Central memory CD8-positive, alpha-beta T cell (primary cell): ENCODE results near the gene PDZD2.

ENCODE experiments used
- ATAC-seq: fragments of 150-1000 bp; cut with Tn5 transposase; replicated peaks from 2 replicates; pipeline ENCODE4 v1.10.0; 2022; ENCODE audit warnings: mild to moderate bottlenecking, moderate FRiP score, moderate number of reproducible peaks; ENCODE audit not compliant: poor library complexity, severe bottlenecking; ENCODE audit errors: extremely low read depth
- DNase-seq, 2 donors: peaks; one replicate each; pipeline ENCODE4 v3.0.0; 2021; ENCODE audit warnings: low spot score in 2 of 2
- H3K27ac Mint-ChIP-seq: one replicate; pipeline ENCODE4 v1.8.0; 2022; ENCODE audit warnings: low read depth, mild to moderate bottlenecking, moderate library complexity, mixed read lengths
- H3K27me3 Mint-ChIP-seq: one replicate; pipeline ENCODE4 v1.8.0; 2022; ENCODE audit warnings: mixed read lengths
- H3K36me3 Mint-ChIP-seq: one replicate; pipeline ENCODE4 v1.8.0; 2022; ENCODE audit warnings: mild to moderate bottlenecking, moderate library complexity, mixed read lengths; ENCODE audit not compliant: insufficient read depth
- H3K4me1 Mint-ChIP-seq: one replicate; pipeline ENCODE4 v1.8.0; 2022; ENCODE audit warnings: mixed read lengths
- H3K4me3 Mint-ChIP-seq: one replicate; pipeline ENCODE4 v1.8.0; 2022; ENCODE audit warnings: mild to moderate bottlenecking, moderate library complexity, mixed read lengths
- H3K9me3 Mint-ChIP-seq: one replicate; pipeline ENCODE4 v1.8.0; 2022; ENCODE audit warnings: mixed read lengths

PDZD2 gene

GRCh38 chr5:32020271-32020670, 381.3 kb downstream of the PDZD2 start:
- ATAC-seq, result peak; percentile 53
- Mint-ChIP-seq H3K36me3 (peaks cover 2% of the 10 kb centered on the region), H3K27me3 (peaks cover 22% of the 10 kb centered on the region), H3K4me3 (peak overlapping the region; percentile 57), H3K9me3 (no peaks in the 10 kb centered on the region), H3K4me1 (peaks cover 8% of the 10 kb centered on the region), H3K27ac (no peak overlapping the region)
- no peak for DNase-seq

GRCh38 chr5:32020946-32021345, 382.0 kb downstream of the PDZD2 start:
- H3K27ac Mint-ChIP-seq, result no peak overlapping the region
- H3K36me3 Mint-ChIP-seq, result peaks cover 2% of the 10 kb centered on the region
- H3K4me3 Mint-ChIP-seq, result peak overlapping the region; percentile 57
- no peaks in the 10 kb centered on the region for H3K9me3 Mint-ChIP-seq
- ATAC-seq, result no peak
- DNase-seq, result no peak
- H3K4me1 Mint-ChIP-seq, result peaks cover 8% of the 10 kb centered on the region
- H3K27me3 Mint-ChIP-seq, result peaks cover 15% of the 10 kb centered on the region

GRCh38 chr5:32021771-32022170, 382.8 kb downstream of the PDZD2 start:
- peaks cover 8% of the 10 kb centered on the region for H3K4me1 Mint-ChIP-seq
- H3K9me3 Mint-ChIP-seq, result no peaks in the 10 kb centered on the region
- ATAC-seq (no peak), DNase-seq (no peak)
- peaks cover 8% of the 10 kb centered on the region for H3K27me3 Mint-ChIP-seq
- peaks cover 2% of the 10 kb centered on the region for H3K36me3 Mint-ChIP-seq
- H3K27ac Mint-ChIP-seq, result peak overlapping the region; percentile 41
- peak overlapping the region; percentile 25 for H3K4me3 Mint-ChIP-seq

- no peak overlapping the region for H3K4me3 Mint-ChIP-seq
- H3K27ac Mint-ChIP-seq, result no peak overlapping the region
- peaks cover 8% of the 10 kb centered on the region for H3K27me3 Mint-ChIP-seq
- no peak for DNase-seq
- ATAC-seq, result no peak
- peaks cover 2% of the 10 kb centered on the region for H3K36me3 Mint-ChIP-seq
- H3K4me1 Mint-ChIP-seq, result peaks cover 4% of the 10 kb centered on the region
- H3K9me3 Mint-ChIP-seq, result no peaks in the 10 kb centered on the region
Measured at GRCh38 chr5:32022638-32023037, 383.7 kb downstream of the PDZD2 start.

- ATAC-seq (no peak), DNase-seq (no peak)
- Mint-ChIP-seq H3K4me1 (no peaks in the 10 kb centered on the region), H3K36me3 (peaks cover 2% of the 10 kb centered on the region), H3K27ac (no peak overlapping the region), H3K27me3 (peaks cover 8% of the 10 kb centered on the region), H3K4me3 (no peak overlapping the region), H3K9me3 (no peaks in the 10 kb centered on the region)
Measured at GRCh38 chr5:32023816-32024215, 384.9 kb downstream of the PDZD2 start.

GRCh38 chr5:32024751-32025150, 385.8 kb downstream of the PDZD2 start:
- ATAC-seq, result no peak
- no peak for DNase-seq
- Mint-ChIP-seq H3K9me3 (no peaks in the 10 kb centered on the region), H3K4me3 (no peak overlapping the region), H3K27me3 (peaks cover 8% of the 10 kb centered on the region), H3K36me3 (peaks cover 2% of the 10 kb centered on the region), H3K4me1 (no peaks in the 10 kb centered on the region), H3K27ac (no peak overlapping the region)

GRCh38 chr5:32027093-32027716, 388.3 kb downstream of the PDZD2 start:
- Mint-ChIP-seq H3K27me3 (peaks cover 19% of the 10 kb centered on the region), H3K4me3 (no peak overlapping the region), H3K9me3 (no peaks in the 10 kb centered on the region), H3K27ac (no peak overlapping the region), H3K36me3 (peaks cover 3% of the 10 kb centered on the region), H3K4me1 (no peaks in the 10 kb centered on the region)
- ATAC-seq (no peak), DNase-seq (no peak)

GRCh38 chr5:32027717-32028458, 389.0 kb downstream of the PDZD2 start:
- Mint-ChIP-seq H3K27ac (no peak overlapping the region), H3K27me3 (peaks cover 19% of the 10 kb centered on the region), H3K9me3 (no peaks in the 10 kb centered on the region), H3K4me1 (peaks cover 1% of the 10 kb centered on the region), H3K4me3 (no peak overlapping the region), H3K36me3 (peaks cover 3% of the 10 kb centered on the region)
- ATAC-seq, result no peak
- DNase-seq, result no peak

- H3K27me3 Mint-ChIP-seq, result peaks cover 19% of the 10 kb centered on the region
- H3K4me1 Mint-ChIP-seq, result peaks cover 10% of the 10 kb centered on the region
- H3K27ac Mint-ChIP-seq, result no peak overlapping the region
- DNase-seq, result no peak
- H3K9me3 Mint-ChIP-seq, result no peaks in the 10 kb centered on the region
- peaks cover 3% of the 10 kb centered on the region for H3K36me3 Mint-ChIP-seq
- no peak overlapping the region for H3K4me3 Mint-ChIP-seq
- no peak for ATAC-seq
Measured at GRCh38 chr5:32029261-32029660, 390.3 kb downstream of the PDZD2 start.

GRCh38 chr5:32029781-32030180, 390.9 kb downstream of the PDZD2 start:
- DNase-seq, result no peak
- H3K4me1 Mint-ChIP-seq, result peaks cover 10% of the 10 kb centered on the region
- H3K27ac Mint-ChIP-seq, result no peak overlapping the region
- peaks cover 3% of the 10 kb centered on the region for H3K36me3 Mint-ChIP-seq
- H3K27me3 Mint-ChIP-seq, result peaks cover 16% of the 10 kb centered on the region
- ATAC-seq, result no peak
- no peaks in the 10 kb centered on the region for H3K9me3 Mint-ChIP-seq
- no peak overlapping the region for H3K4me3 Mint-ChIP-seq

- DNase-seq (no peak), ATAC-seq (no peak)
- no peak overlapping the region for H3K27ac Mint-ChIP-seq
- H3K27me3 Mint-ChIP-seq, result peaks cover 11% of the 10 kb centered on the region
- peaks cover 10% of the 10 kb centered on the region for H3K4me1 Mint-ChIP-seq
- H3K4me3 Mint-ChIP-seq, result no peak overlapping the region
- no peaks in the 10 kb centered on the region for H3K9me3 Mint-ChIP-seq
- peaks cover 3% of the 10 kb centered on the region for H3K36me3 Mint-ChIP-seq
Measured at GRCh38 chr5:32030222-32030621, 391.3 kb downstream of the PDZD2 start.

GRCh38 chr5:32030686-32031085, 391.8 kb downstream of the PDZD2 start:
- ATAC-seq (no peak), DNase-seq (no peak)
- no peak overlapping the region for H3K4me3 Mint-ChIP-seq
- peaks cover 10% of the 10 kb centered on the region for H3K4me1 Mint-ChIP-seq
- H3K27ac Mint-ChIP-seq, result no peak overlapping the region
- no peaks in the 10 kb centered on the region for H3K9me3 Mint-ChIP-seq
- peaks cover 3% of the 10 kb centered on the region for H3K36me3 Mint-ChIP-seq
- peaks cover 11% of the 10 kb centered on the region for H3K27me3 Mint-ChIP-seq

- ATAC-seq (no peak), DNase-seq (no peak)
- Mint-ChIP-seq H3K4me1 (peaks cover 10% of the 10 kb centered on the region), H3K4me3 (no peak overlapping the region), H3K36me3 (peaks cover 3% of the 10 kb centered on the region), H3K9me3 (no peaks in the 10 kb centered on the region), H3K27me3 (peaks cover 11% of the 10 kb centered on the region), H3K27ac (no peak overlapping the region)
Measured at GRCh38 chr5:32031089-32031488, 392.2 kb downstream of the PDZD2 start.
